Neural progenitor cell (in vitro differentiated cells): Measurements from ENCODE around the gene TRAF5.

Experiments
- CTCF ChIP-seq: fragments of 200-600 bp; sonication (generic); IDR thresholded peaks from 2 replicates; pipeline ENCODE4 v1.5.1; 2017; ENCODE audit warnings: antibody characterized with exemption, mild to moderate bottlenecking
- EZH2 ChIP-seq: fragments of 200-600 bp; sonication (generic); IDR thresholded peaks from 2 replicates; pipeline ENCODE4 v1.6.1; 2017; ENCODE audit warnings: antibody characterized with exemption, mild to moderate bottlenecking, moderate library complexity

- no peak for TF ChIP-seq CTCF
- no peak for TF ChIP-seq EZH2
Observed at GRCh38 chr1:211320980-211321379, 5.7 kb upstream of the TRAF5 start.
